Measurements from ENCODE around the gene SLC6A12.
A peak's percentile ranks its signal among the peaks of the same experiment; 100 is the strongest.

The SLC6A12 gene

GRCh38 chr12:155006-155405 lies 59.0 kb downstream of the SLC6A12 start:
- no peak for DNase-seq (ENCODE audit: insufficient read length, low spot score)
- no peak for FAIRE-seq
- no peak for TF ChIP-seq CTCF (IDR thresholded peaks at IDR 0.05; ENCODE audit: insufficient read depth, missing control alignments)

- DNase-seq (ENCODE audit: insufficient read length, low spot score) (no peak), FAIRE-seq (no peak)
- TF ChIP-seq CTCF (IDR thresholded peaks at IDR 0.05; ENCODE audit: insufficient read depth, missing control alignments): no peak
Measured at GRCh38 chr12:154058-154457, 59.9 kb downstream of the SLC6A12 start.

GRCh38 chr12:153080-153746 lies 60.7 kb downstream of the SLC6A12 start:
- peak; percentile 88 for TF ChIP-seq CTCF (IDR thresholded peaks at IDR 0.05; ENCODE audit: insufficient read depth, missing control alignments)
- FAIRE-seq (no peak), DNase-seq (ENCODE audit: insufficient read length, low spot score) (peak; percentile 94)

GRCh38 chr12:152440-152839 lies 61.5 kb downstream of the SLC6A12 start:
- TF ChIP-seq CTCF (IDR thresholded peaks at IDR 0.05; ENCODE audit: insufficient read depth, missing control alignments): no peak
- FAIRE-seq (no peak), DNase-seq (ENCODE audit: insufficient read length, low spot score) (no peak)

- no peak for FAIRE-seq
- DNase-seq (ENCODE audit: insufficient read length, low spot score): no peak
Measured at GRCh38 chr12:151579-151978, 62.4 kb downstream of the SLC6A12 start.

GRCh38 chr12:148676-149416 lies 65.1 kb downstream of the SLC6A12 start:
- no peak for TF ChIP-seq CTCF (IDR thresholded peaks at IDR 0.05; ENCODE audit: insufficient read depth, missing control alignments)
- DNase-seq (ENCODE audit: insufficient read length, low spot score): no peak
- no peak for FAIRE-seq

More at GRCh38 chr12:151579-151978, 62.4 kb downstream of the SLC6A12 start:
- no peak for TF ChIP-seq CTCF (IDR thresholded peaks at IDR 0.05; ENCODE audit: insufficient read depth, missing control alignments)

- DNase-seq (ENCODE audit: insufficient read length, low spot score): no peak
- no peak for FAIRE-seq
- no peak for TF ChIP-seq CTCF (IDR thresholded peaks at IDR 0.05; ENCODE audit: insufficient read depth, missing control alignments)
Measured at GRCh38 chr12:147242-147641, 66.7 kb downstream of the SLC6A12 start.
